Retinal pigment epithelial cell (primary cell): ENCODE data around the gene SPAG16.

Experiments
- DNase-seq: peaks from one replicate; pipeline ENCODE4 v3.0.0-alpha.2; 2010; ENCODE audit warnings: low read depth
- H3K4me3 ChIP-seq: 2 replicates; pipeline ENCODE4 v1.5.1; 2011; ENCODE audit warnings: mild to moderate bottlenecking, low read length, control low read depth, moderate library complexity
- TF ChIP-seq, protein P1 (sequence below): conservative IDR thresholded peaks from 2 replicates; pipeline ENCODE4 v1.5.1; 2011; ENCODE audit warnings: low read depth, low read length, control low read depth, inconsistent platforms

Gene SPAG16

DNA sequence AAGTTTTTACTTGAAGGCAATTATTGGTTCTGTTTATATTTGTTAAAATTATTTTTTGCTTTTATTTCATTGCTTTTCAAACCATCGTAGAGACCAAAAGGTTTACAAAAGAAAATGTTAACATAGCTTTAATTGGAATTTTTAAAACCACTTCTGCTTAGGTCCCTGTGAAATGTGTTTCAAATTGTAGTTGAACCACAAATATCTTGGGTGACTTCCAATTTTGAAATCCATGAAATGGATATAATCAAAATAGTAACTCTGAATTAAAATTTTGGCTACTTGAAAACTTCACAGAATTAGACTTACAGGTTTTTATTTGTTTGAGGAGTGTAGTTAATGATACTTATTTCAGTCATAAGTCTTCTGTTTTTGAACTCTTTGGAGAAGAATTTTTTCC is 3.1 kb upstream of the SPAG16 start:
- TF ChIP-seq, protein P1, sequence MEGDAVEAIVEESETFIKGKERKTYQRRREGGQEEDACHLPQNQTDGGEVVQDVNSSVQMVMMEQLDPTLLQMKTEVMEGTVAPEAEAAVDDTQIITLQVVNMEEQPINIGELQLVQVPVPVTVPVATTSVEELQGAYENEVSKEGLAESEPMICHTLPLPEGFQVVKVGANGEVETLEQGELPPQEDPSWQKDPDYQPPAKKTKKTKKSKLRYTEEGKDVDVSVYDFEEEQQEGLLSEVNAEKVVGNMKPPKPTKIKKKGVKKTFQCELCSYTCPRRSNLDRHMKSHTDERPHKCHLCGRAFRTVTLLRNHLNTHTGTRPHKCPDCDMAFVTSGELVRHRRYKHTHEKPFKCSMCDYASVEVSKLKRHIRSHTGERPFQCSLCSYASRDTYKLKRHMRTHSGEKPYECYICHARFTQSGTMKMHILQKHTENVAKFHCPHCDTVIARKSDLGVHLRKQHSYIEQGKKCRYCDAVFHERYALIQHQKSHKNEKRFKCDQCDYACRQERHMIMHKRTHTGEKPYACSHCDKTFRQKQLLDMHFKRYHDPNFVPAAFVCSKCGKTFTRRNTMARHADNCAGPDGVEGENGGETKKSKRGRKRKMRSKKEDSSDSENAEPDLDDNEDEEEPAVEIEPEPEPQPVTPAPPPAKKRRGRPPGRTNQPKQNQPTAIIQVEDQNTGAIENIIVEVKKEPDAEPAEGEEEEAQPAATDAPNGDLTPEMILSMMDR, result no peak
- no peak for DNase-seq
- H3K4me3 ChIP-seq, result no peak overlapping the region

DNA sequence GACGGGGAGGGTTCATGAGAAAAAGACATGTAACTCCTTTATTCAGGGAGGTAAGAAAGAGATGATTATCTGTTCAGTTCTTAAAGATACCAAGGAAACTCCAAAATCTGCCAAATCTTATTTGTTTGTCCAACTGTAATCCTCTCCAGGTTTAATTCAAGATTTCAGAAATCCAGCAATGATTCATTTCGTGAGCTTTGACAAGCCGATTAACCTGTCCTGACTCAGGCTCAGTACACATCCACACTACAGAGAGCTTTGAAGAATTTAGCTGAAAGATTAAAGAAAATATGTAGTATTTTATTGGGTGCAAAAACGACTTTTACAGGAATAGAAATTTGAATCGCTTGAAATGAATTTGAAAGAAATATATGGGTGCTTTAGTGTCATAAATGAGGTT is 1.1 kb downstream of the SPAG16 start:
- no peak for DNase-seq
- TF ChIP-seq, protein P1, result no peak
- H3K4me3 ChIP-seq, result peak overlapping the region; percentile 66

DNA sequence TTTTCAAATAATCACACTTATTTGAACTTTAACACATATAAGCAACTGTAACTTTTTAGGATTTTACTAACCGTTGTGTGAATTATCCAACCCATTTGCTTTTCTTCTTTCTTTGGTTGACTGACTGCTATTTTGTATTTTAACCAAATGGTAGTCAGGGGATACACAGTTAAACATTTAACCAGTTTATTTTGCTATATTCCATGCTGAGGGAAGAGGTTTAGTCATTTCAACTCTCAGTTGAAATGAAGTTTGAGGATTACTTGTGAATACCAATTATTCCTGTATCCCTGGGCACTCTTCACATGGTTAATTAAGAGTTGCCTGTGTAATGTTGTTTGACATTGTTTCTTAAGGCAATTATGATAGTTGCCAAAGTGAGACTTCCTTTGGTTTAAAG is 1.9 kb downstream of the SPAG16 start:
- no peak overlapping the region for H3K4me3 ChIP-seq
- TF ChIP-seq, protein P1, result no peak

DNA sequence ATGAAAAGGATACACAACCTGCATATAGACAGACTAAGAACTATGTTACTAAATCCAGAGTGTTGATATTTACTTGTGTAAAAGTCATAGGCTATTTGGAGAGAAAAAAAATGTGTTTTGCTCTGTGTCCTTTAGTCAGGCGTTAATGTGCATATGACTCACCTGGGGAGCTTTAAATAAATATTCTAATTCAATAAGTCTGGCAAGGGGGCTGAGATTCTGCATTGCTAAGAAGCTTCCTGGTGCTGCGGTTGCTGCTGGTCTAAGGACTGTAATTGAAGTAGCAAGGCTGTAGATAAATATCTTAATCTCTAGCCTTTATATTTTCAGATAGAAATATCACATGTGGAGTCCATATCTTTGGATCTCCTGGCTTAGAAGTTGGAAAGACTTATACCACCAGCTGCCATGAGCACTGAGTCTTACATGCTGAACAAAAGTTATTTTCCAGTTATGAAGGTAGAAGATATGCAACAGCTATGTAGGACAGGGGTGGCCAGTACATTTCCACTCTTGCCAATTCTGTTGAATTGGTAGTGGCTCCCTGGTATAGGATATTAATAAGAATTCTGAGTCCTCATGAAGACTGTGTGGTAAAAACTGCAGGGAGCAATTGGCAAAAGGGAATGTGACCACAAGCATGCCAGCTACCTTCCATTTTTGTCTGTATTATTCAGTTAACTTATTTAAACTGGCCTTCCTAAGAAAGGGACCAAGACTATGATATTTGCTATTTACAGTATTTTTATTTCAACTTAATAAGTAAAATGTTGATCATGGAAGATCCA is 4.8 kb downstream of the SPAG16 start:
- DNase-seq, result peak; percentile 62
- TF ChIP-seq, protein P1, result no peak

More for the DNA sequence above, 1.9 kb downstream of the SPAG16 start:
- DNase-seq, result no peak

DNA sequence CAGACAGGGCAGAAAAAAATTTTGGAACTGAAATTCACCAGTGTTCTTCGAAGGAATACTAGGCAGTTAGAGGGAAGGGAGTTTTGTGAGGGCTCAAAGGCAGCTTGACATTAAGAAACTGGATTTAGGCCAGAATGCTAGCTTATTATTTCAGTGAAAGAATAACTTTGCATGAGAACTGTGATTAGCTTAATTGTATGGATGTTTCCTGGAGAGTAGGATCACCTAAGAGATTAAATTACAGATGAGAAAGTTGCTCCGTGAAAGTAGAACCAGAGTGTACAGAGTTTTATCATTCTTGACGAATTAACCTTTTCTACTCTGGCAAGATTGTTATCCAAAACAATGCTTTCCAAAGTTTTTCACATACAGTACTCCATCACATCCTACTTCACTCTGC is 6.2 kb downstream of the SPAG16 start:
- TF ChIP-seq, protein P1, result no peak
- DNase-seq, result no peak
- H3K4me3 ChIP-seq, result no peak overlapping the region

More for the DNA sequence above, 4.8 kb downstream of the SPAG16 start:
- no peak overlapping the region for H3K4me3 ChIP-seq

DNA sequence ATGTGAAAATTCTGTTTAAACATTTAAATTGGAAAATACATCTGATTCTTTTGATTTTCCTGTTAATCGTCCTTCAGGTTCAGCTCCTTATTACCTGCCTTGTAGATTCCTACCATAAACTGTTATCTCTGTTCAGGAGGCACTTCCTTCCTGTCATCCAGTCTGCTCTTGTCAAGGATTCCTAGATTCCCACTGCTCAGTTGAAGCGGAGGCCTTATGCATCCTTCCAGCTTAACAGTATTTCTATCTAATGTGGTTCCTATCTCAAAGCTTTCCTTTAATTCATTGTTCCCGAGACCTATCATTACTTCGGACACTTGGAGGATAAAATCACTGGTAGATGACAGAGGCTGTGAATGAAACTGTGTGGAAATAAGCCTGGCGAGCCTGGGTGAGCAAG is 12.0 kb downstream of the SPAG16 start:
- no peak for DNase-seq

More for the DNA sequence above, 12.0 kb downstream of the SPAG16 start:
- H3K4me3 ChIP-seq, result no peak overlapping the region
- TF ChIP-seq, protein P1, result no peak
